Fibroblast of mammary gland (primary cell): Measurements from ENCODE around the gene AKTIP.

Source experiments
- DNase-seq: peaks from one replicate; pipeline ENCODE4 v3.0.0-alpha.2; 2010; ENCODE audit warnings: low read depth
- H3K4me3 ChIP-seq: 2 replicates; pipeline ENCODE4 v1.5.1; 2011; ENCODE audit warnings: low read depth, mild to moderate bottlenecking, low read length, moderate library complexity; ENCODE audit not compliant: control insufficient read depth
- TF ChIP-seq, protein P1 (sequence below): conservative IDR thresholded peaks from 2 replicates; pipeline ENCODE4 v1.5.1; 2011; ENCODE audit warnings: low read depth, low read length, inconsistent platforms; ENCODE audit not compliant: control insufficient read depth, insufficient read depth

The AKTIP gene

DNA sequence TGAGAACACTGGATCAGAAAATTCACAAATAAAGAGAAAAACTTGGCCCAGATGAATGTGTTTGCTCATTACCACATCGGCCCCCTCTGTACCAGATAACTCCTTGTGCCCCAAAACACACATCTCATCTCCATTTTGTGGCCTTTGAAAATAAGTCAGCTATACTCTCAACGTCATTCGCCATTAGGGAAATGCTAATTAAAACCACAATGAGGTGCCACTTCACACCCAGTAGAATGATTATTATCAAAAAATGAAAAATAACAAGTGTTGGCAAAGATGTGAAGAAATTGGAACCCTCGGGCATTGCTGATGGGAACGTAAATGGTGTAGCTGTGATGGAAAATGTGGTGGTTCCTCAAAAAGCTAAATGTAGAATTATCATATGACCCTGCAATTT lies 34.6 kb upstream of the AKTIP start:
- TF ChIP-seq, protein P1, sequence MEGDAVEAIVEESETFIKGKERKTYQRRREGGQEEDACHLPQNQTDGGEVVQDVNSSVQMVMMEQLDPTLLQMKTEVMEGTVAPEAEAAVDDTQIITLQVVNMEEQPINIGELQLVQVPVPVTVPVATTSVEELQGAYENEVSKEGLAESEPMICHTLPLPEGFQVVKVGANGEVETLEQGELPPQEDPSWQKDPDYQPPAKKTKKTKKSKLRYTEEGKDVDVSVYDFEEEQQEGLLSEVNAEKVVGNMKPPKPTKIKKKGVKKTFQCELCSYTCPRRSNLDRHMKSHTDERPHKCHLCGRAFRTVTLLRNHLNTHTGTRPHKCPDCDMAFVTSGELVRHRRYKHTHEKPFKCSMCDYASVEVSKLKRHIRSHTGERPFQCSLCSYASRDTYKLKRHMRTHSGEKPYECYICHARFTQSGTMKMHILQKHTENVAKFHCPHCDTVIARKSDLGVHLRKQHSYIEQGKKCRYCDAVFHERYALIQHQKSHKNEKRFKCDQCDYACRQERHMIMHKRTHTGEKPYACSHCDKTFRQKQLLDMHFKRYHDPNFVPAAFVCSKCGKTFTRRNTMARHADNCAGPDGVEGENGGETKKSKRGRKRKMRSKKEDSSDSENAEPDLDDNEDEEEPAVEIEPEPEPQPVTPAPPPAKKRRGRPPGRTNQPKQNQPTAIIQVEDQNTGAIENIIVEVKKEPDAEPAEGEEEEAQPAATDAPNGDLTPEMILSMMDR, result no peak
- DNase-seq, result no peak
- no peak overlapping the region for H3K4me3 ChIP-seq

DNA sequence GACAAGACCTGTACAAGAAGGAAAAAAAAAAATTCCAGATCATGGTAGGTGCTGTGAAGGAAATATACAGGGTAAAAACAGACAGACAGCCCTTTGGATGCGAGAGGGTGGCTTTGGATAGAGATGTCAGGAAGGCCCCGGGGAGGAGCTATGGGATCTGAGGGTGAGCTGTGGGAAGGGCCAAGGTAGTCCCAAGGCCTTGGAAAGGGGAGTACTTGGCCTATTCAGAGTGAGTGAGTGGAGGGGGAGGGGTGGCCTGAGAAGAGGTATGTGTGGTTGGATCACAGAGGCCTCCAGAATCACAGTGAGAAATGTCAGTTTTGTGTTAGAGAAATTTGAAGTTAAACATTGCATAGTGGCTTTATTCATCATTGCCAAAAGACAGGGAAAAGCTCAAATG lies 31.2 kb upstream of the AKTIP start:
- no peak for DNase-seq
- no peak overlapping the region for H3K4me3 ChIP-seq
- TF ChIP-seq, protein P1, result no peak

DNA sequence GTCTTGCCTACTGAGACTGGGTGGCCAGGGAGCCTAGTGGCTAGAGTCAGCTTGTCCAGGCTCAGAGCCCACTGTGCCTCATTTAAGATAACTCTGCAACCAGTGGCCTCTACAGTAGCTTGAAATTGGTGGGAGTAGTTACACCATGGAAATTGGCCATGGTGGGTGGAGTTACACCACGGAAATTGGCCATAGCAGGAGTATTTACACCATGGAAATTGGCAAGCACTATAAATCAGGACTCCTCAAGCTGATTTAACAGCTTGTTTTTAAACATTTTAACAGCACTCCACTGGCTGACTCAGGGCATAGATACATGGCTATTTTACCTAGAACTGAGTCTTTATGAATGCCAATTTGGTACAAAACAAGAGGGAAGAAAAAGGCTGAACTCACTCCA lies 27.7 kb upstream of the AKTIP start:
- no peak for DNase-seq
- TF ChIP-seq, protein P1, result no peak
- H3K4me3 ChIP-seq, result no peak overlapping the region

DNA sequence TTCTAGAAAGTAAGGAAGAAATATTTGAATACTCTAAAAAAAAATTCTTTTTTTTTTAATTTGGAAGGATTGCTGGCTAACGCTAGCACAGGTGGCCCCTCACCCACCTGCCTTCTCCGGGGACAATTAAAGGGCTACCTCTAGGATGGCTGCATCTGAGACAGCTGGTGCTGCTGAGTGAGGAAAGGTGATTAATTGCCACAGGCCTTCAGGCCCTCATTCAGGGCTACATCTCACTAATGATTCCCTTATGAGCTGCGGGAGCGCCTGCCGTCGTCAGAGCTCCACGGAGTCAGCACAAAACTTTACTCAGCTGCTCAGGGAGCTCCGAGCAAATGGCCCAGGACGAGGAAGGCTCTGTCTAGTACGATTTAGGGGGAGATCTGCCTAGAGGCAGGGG lies 27.0 kb upstream of the AKTIP start:
- H3K4me3 ChIP-seq, result no peak overlapping the region
- TF ChIP-seq, protein P1, result no peak
- DNase-seq, result no peak

DNA sequence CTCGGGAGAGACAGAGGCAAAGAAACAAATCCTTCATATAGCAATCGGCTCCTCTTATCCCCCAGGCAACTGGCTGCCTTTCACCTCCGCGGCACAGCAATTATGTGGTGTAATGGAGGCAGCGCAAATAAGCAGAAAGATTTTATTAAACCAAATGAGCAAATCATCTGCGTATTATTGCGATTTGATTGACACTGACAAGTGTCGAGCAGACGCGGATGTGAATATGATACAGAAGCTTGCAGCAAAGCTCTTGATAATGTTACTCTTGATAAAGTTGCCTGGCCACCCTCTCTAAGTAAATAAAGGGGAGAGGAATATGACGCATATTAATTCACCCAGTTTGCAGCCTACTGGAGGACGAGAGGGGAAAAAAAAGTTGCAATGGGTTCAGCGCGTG lies 26.5 kb upstream of the AKTIP start:
- TF ChIP-seq, protein P1, result no peak
- no peak overlapping the region for H3K4me3 ChIP-seq
- DNase-seq, result no peak

DNA sequence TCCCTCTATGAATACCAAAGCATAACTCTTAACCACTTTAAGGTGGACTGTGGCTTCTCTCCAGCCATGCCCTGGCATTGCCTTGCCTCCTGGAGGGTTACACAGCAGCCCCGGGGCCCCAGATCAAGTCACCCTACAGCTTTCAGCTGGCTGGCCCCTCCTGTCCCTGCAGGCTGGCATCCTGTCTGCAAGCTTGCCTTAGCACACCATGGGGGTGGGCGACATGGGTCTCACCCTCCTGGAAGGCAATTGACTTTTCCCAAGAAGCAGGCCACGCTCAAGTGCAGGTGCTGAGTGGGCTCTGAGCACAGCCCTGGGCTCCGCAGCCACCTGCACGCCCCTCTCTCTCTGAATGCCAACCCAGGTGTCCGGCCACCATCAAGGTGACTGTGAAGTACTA lies 25.8 kb upstream of the AKTIP start:
- TF ChIP-seq, protein P1, result no peak
- DNase-seq, result no peak
- H3K4me3 ChIP-seq, result no peak overlapping the region

DNA sequence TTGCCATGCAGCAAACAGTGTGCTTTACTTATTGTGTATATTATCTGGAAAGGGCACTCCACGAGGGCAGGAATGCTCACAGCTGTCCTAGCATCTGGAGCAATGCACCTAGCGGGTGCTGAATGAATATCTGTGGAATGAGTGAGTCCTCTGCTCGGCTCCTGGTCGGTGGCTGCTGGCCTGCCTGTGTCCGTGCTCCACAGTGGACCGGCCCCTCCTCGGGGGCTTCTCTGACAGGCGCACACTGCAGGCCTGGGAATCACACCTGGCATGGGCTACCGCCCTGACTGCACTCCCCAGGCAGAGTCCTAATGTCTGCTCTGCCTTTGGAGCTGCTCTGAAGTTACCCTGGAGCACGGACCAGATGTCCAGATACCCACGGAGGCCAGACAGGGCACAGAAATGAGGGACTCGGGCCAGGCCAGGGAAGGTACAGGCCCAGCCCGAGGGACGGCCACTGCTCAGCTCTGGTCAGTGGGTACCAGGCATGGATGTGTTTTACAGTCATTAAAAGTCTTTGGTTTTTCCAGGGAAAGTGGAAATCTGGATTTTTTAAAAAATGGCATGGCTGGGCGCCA lies 21.1 kb upstream of the AKTIP start:
- TF ChIP-seq, protein P1, result no peak
- no peak for DNase-seq
- no peak overlapping the region for H3K4me3 ChIP-seq
